IPS-18a (cell line): ENCODE data around the gene MXI1.

ENCODE experiments used
- H3K27ac ChIP-seq: one replicate; pipeline ENCODE4 v1.5.1; 2013; ENCODE audit warnings: low read length
- H3K27me3 ChIP-seq: one replicate; pipeline ENCODE4 v1.6.1; 2013; ENCODE audit warnings: mild to moderate bottlenecking, low read length; ENCODE audit not compliant: control insufficient read depth, insufficient read depth
- H3K36me3 ChIP-seq: one replicate; pipeline ENCODE4 v1.6.1; 2013; ENCODE audit warnings: low read depth, low read length; ENCODE audit not compliant: control insufficient read depth
- H3K4me1 ChIP-seq: one replicate; pipeline ENCODE4 v1.6.1; 2013; ENCODE audit warnings: low read depth, low read length; ENCODE audit not compliant: control insufficient read depth
- H3K4me3 ChIP-seq: one replicate; pipeline ENCODE4 v1.5.1; 2013; ENCODE audit warnings: low read length
- H3K9ac ChIP-seq: one replicate; pipeline ENCODE4 v1.6.1; 2013; ENCODE audit warnings: mild to moderate bottlenecking, low read length, moderate library complexity
- H3K9me3 ChIP-seq: one replicate; pipeline ENCODE4 v1.6.1; 2013; ENCODE audit warnings: low read depth, low read length; ENCODE audit not compliant: control insufficient read depth

MXI1 gene

GRCh38 chr10:110218632-110219031 is 11.2 kb downstream of the MXI1 start:
- Histone ChIP-seq H3K36me3 (no peaks in the 10 kb centered on the region), H3K27me3 (peaks cover 40% of the 10 kb centered on the region), H3K4me1 (peaks cover 16% of the 10 kb centered on the region), H3K27ac (no peak overlapping the region), H3K4me3 (no peak overlapping the region), H3K9ac (no peak overlapping the region), H3K9me3 (no peaks in the 10 kb centered on the region)

GRCh38 chr10:110219884-110220283 is 12.5 kb downstream of the MXI1 start:
- Histone ChIP-seq H3K4me1 (peaks cover 16% of the 10 kb centered on the region), H3K27me3 (peaks cover 39% of the 10 kb centered on the region), H3K4me3 (no peak overlapping the region), H3K9ac (no peak overlapping the region), H3K36me3 (no peaks in the 10 kb centered on the region), H3K9me3 (no peaks in the 10 kb centered on the region), H3K27ac (no peak overlapping the region)

- H3K9ac ChIP-seq: no peak overlapping the region
- peaks cover 19% of the 10 kb centered on the region for H3K4me1 ChIP-seq
- no peaks in the 10 kb centered on the region for H3K36me3 ChIP-seq
- no peak overlapping the region for H3K27ac ChIP-seq
- no peak overlapping the region for H3K4me3 ChIP-seq
- H3K27me3 ChIP-seq: peaks cover 44% of the 10 kb centered on the region
- H3K9me3 ChIP-seq: no peaks in the 10 kb centered on the region
Observed at GRCh38 chr10:110220398-110220797, 13.0 kb downstream of the MXI1 start.

GRCh38 chr10:110221044-110221720 is 13.8 kb downstream of the MXI1 start:
- H3K4me3 ChIP-seq: peak overlapping the region; percentile 42
- H3K9ac ChIP-seq: no peak overlapping the region
- no peak overlapping the region for H3K27ac ChIP-seq
- peaks cover 38% of the 10 kb centered on the region for H3K27me3 ChIP-seq
- H3K36me3 ChIP-seq: no peaks in the 10 kb centered on the region
- H3K9me3 ChIP-seq: no peaks in the 10 kb centered on the region
- H3K4me1 ChIP-seq: peaks cover 20% of the 10 kb centered on the region

GRCh38 chr10:110221721-110222261 is 14.4 kb downstream of the MXI1 start:
- Histone ChIP-seq H3K36me3 (no peaks in the 10 kb centered on the region), H3K27ac (no peak overlapping the region), H3K27me3 (peaks cover 38% of the 10 kb centered on the region), H3K4me1 (peaks cover 20% of the 10 kb centered on the region), H3K9ac (no peak overlapping the region), H3K9me3 (no peaks in the 10 kb centered on the region), H3K4me3 (peak overlapping the region; percentile 42)

- Histone ChIP-seq H3K9me3 (no peaks in the 10 kb centered on the region), H3K4me1 (peaks cover 20% of the 10 kb centered on the region), H3K27me3 (peaks cover 42% of the 10 kb centered on the region), H3K36me3 (no peaks in the 10 kb centered on the region), H3K27ac (no peak overlapping the region), H3K4me3 (no peak overlapping the region), H3K9ac (no peak overlapping the region)
Observed at GRCh38 chr10:110222641-110223297, 15.4 kb downstream of the MXI1 start.

GRCh38 chr10:110223298-110223925 is 16.0 kb downstream of the MXI1 start:
- H3K4me1 ChIP-seq: peaks cover 20% of the 10 kb centered on the region
- no peak overlapping the region for H3K27ac ChIP-seq
- peaks cover 46% of the 10 kb centered on the region for H3K27me3 ChIP-seq
- no peak overlapping the region for H3K9ac ChIP-seq
- no peaks in the 10 kb centered on the region for H3K9me3 ChIP-seq
- no peak overlapping the region for H3K4me3 ChIP-seq
- H3K36me3 ChIP-seq: no peaks in the 10 kb centered on the region

GRCh38 chr10:110224992-110225391 is 17.6 kb downstream of the MXI1 start:
- H3K9me3 ChIP-seq: no peaks in the 10 kb centered on the region
- H3K9ac ChIP-seq: no peak overlapping the region
- H3K4me3 ChIP-seq: peak overlapping the region; percentile 55
- H3K27me3 ChIP-seq: peaks cover 46% of the 10 kb centered on the region
- H3K36me3 ChIP-seq: no peaks in the 10 kb centered on the region
- H3K4me1 ChIP-seq: peaks cover 20% of the 10 kb centered on the region
- H3K27ac ChIP-seq: no peak overlapping the region

GRCh38 chr10:110225441-110225755 is 18.0 kb downstream of the MXI1 start:
- no peak overlapping the region for H3K27ac ChIP-seq

GRCh38 chr10:110225756-110226542 is 18.5 kb downstream of the MXI1 start:
- Histone ChIP-seq H3K27ac (no peak overlapping the region), H3K9me3 (no peaks in the 10 kb centered on the region), H3K4me1 (peaks cover 20% of the 10 kb centered on the region), H3K27me3 (peaks cover 42% of the 10 kb centered on the region), H3K4me3 (peak overlapping the region; percentile 55), H3K9ac (peak overlapping the region; percentile 27), H3K36me3 (no peaks in the 10 kb centered on the region)

More at GRCh38 chr10:110225441-110225755, 18.0 kb downstream of the MXI1 start:
- H3K9ac ChIP-seq: peak overlapping the region; percentile 27
- peaks cover 46% of the 10 kb centered on the region for H3K27me3 ChIP-seq
- peaks cover 20% of the 10 kb centered on the region for H3K4me1 ChIP-seq
- peak overlapping the region; percentile 55 for H3K4me3 ChIP-seq
- H3K36me3 ChIP-seq: no peaks in the 10 kb centered on the region
- no peaks in the 10 kb centered on the region for H3K9me3 ChIP-seq

- Histone ChIP-seq H3K4me3 (peak overlapping the region; percentile 54), H3K4me1 (peaks cover 16% of the 10 kb centered on the region), H3K27ac (no peak overlapping the region), H3K36me3 (no peaks in the 10 kb centered on the region), H3K9ac (no peak overlapping the region), H3K27me3 (peaks cover 36% of the 10 kb centered on the region), H3K9me3 (no peaks in the 10 kb centered on the region)
Observed at GRCh38 chr10:110226543-110226925, 19.1 kb downstream of the MXI1 start.
